NCI-H2227 (cell line): ENCODE data around the gene RET.
A peak's percentile ranks its signal among the peaks of the same experiment; 100 is the strongest.

Experiments used
- DNase-seq: peaks from one replicate; lab custom pipeline; 2025; ENCODE audit not compliant: unreplicated experiment; lab: John Stamatoyannopoulos, UW

RET gene

GRCh38 chr10:43076876-43077420 is at the start of gene RET:
RET (plus strand) TSS chr10:43077069; CDS start chr10:43077259, 190 bp downstream.
- peak; percentile 27 for DNase-seq

- DNase-seq, result no peak
Observed at GRCh38 chr10:43027331-43027955, 49.4 kb upstream of the RET start.

GRCh38 chr10:43028143-43028542 is 48.7 kb upstream of the RET start:
- DNase-seq, result no peak

GRCh38 chr10:43029043-43029442 is 47.8 kb upstream of the RET start:
- no peak for DNase-seq

- no peak for DNase-seq
Observed at GRCh38 chr10:43032613-43033012, 44.3 kb upstream of the RET start.

- DNase-seq, result no peak
Observed at GRCh38 chr10:43035800-43036199, 41.1 kb upstream of the RET start.

- no peak for DNase-seq
Observed at GRCh38 chr10:43036481-43037428, 40.1 kb upstream of the RET start.

GRCh38 chr10:43037440-43037839 is 39.4 kb upstream of the RET start:
- DNase-seq, result no peak

- DNase-seq, result no peak
Observed at GRCh38 chr10:43037942-43038782, 38.7 kb upstream of the RET start.

- DNase-seq, result no peak
Observed at GRCh38 chr10:43038783-43039623, 37.9 kb upstream of the RET start.

- DNase-seq, result no peak
Observed at GRCh38 chr10:43039624-43040481, 37.0 kb upstream of the RET start.

- no peak for DNase-seq
Observed at GRCh38 chr10:43040482-43041256, 36.2 kb upstream of the RET start.

GRCh38 chr10:43041422-43042342 is 35.2 kb upstream of the RET start:
- DNase-seq, result no peak

GRCh38 chr10:43042503-43043341 is 34.1 kb upstream of the RET start:
- no peak for DNase-seq

- no peak for DNase-seq
Observed at GRCh38 chr10:43043342-43043772, 33.5 kb upstream of the RET start.

GRCh38 chr10:43043773-43044447 is 33.0 kb upstream of the RET start:
- no peak for DNase-seq
